PC-9 (cell line): ENCODE measurements around the gene POMGNT2. TPM values are rescaled to one million over a fixed set of nuclear protein-coding genes. Genes with fewer than 3 reads are reported as not detected.

Experiments used
- BruUV-seq: library from RNA; stranded (reverse); fragments of 400-500 nt; replicated peaks from 2 replicates; lab custom pipeline; 2021; lab: Mats Ljungman, UMichigan
- CTCF ChIA-PET: fragments of 300-600 bp; sonication (Branson Sonifier 250); formaldehyde crosslinking; loops from one replicate; lab custom pipeline; 2022; ENCODE audit warnings: antibody characterized with exemption; lab: Charles Lee
- POLR2A ChIA-PET: fragments of 300-600 bp; sonication (Branson Sonifier 250); formaldehyde crosslinking; loops from one replicate; lab custom pipeline; 2022; ENCODE audit warnings: antibody characterized with exemption; ENCODE audit not compliant: unreplicated experiment; lab: Charles Lee
- DNase-seq, 2 experiments: peaks; one replicate each; pipeline versions ENCODE4 v3.0.0 to v3.0.0-alpha.2; 2015 to 2022; ENCODE audit warnings: mixed read lengths in 1 of 2
- H2AFZ ChIP-seq: fragments of 200-600 bp; sonication (generic); 2 replicates; pipeline ENCODE4 v1.8.1; 2017; ENCODE audit warnings: antibody characterized with exemption
- H3F3A ChIP-seq: fragments of 200-600 bp; sonication (generic); 2 replicates; pipeline ENCODE4 v1.8.1; 2017; ENCODE audit warnings: antibody characterized with exemption, mild to moderate bottlenecking, low read depth; ENCODE audit not compliant: insufficient read depth
- H3K27ac ChIP-seq: fragments of 200-600 bp; sonication (generic); 2 replicates; pipeline ENCODE4 v1.6.1; 2016; ENCODE audit warnings: mixed run types
- H3K27me3 ChIP-seq: fragments of 200-600 bp; sonication (generic); 2 replicates; pipeline ENCODE4 v1.6.1; 2016; ENCODE audit warnings: low read depth, mixed run types; ENCODE audit not compliant: insufficient read depth
- H3K36me3 ChIP-seq: fragments of 200-600 bp; sonication (generic); 2 replicates; pipeline ENCODE4 v1.6.1; 2016; ENCODE audit warnings: low read depth, mixed run types
- H3K4me1 ChIP-seq: fragments of 200-600 bp; sonication (generic); replicated peaks from 2 replicates; pipeline ENCODE4 v1.6.1; 2016; ENCODE audit warnings: mixed run types; ENCODE audit not compliant: insufficient read depth
- H3K4me2 ChIP-seq: fragments of 200-600 bp; sonication (generic); 2 replicates; pipeline ENCODE4 v1.6.1; 2017; ENCODE audit warnings: mixed run types
- H3K4me3 ChIP-seq: fragments of 200-600 bp; sonication (generic); 2 replicates; pipeline ENCODE4 v1.6.1; 2016; ENCODE audit warnings: mixed run types
- H3K79me2 ChIP-seq: fragments of 200-600 bp; sonication (generic); 2 replicates; pipeline ENCODE4 v1.6.1; 2017; ENCODE audit warnings: low read depth, mixed run types
- H3K9me2 ChIP-seq: fragments of 200-600 bp; sonication (generic); 2 replicates; pipeline ENCODE4 v1.8.1; 2017; ENCODE audit warnings: mild to moderate bottlenecking; ENCODE audit not compliant: insufficient read depth
- H3K9me3 ChIP-seq: fragments of 200-600 bp; sonication (generic); 2 replicates; pipeline ENCODE4 v1.8.1; 2016; ENCODE audit warnings: low read depth; ENCODE audit not compliant: insufficient read depth
- H4K20me1 ChIP-seq: fragments of 200-600 bp; sonication (generic); 2 replicates; pipeline ENCODE4 v1.8.1; 2017; ENCODE audit not compliant: insufficient read depth
- CTCF ChIP-seq: fragments of 200-600 bp; sonication (generic); conservative IDR thresholded peaks from 2 replicates; pipeline ENCODE4 v1.6.1; 2017; ENCODE audit warnings: mixed run types, antibody characterized with exemption, mild to moderate bottlenecking, moderate library complexity
- EZH2 ChIP-seq: fragments of 200-600 bp; sonication (generic); IDR thresholded peaks from 2 replicates; pipeline ENCODE4 v1.8.0; 2017; ENCODE audit warnings: antibody characterized with exemption, low read depth
- intact Hi-C: fragments of 100-400 bp; cut with micrococcal nuclease; formaldehyde crosslinking; loops from one replicate; pipeline ENCODE4 v1.10.0; 2022; ENCODE audit not compliant: unreplicated experiment
- total RNA-seq: library from RNA; stranded (reverse); gene quantifications from 2 replicates; pipeline ENCODE4 v1.2.3, GENCODE V29; 2021

The POMGNT2 gene
- total RNA-seq, 1 experiment from 2014 or later, result 17.2 TPM

- Histone ChIP-seq H3K4me1 (no peaks in the 10 kb centered on the region), H3K36me3 (no peaks in the 10 kb centered on the region), H3K4me3 (no peak overlapping the region), H3K27ac (no peak overlapping the region), H3K9me3 (no peaks in the 10 kb centered on the region), H3K79me2 (no peaks in the 10 kb centered on the region), H2AFZ (no peak overlapping the region), H3K9me2 (no peaks in the 10 kb centered on the region), H4K20me1 (no peaks in the 10 kb centered on the region), H3K27me3 (no peaks in the 10 kb centered on the region), H3F3A (no peaks in the 10 kb centered on the region), H3K4me2 (no peak overlapping the region)
- ChIA-PET CTCF (no interaction called here), POLR2A (no interaction called here)
- DNase-seq, result no peak
- TF ChIP-seq CTCF, result no peak
- TF ChIP-seq EZH2, result no peak
- no TSS peak for BruUV-seq
- intact Hi-C loops, result no loop called here
Measured at GRCh38 chr3:43128464-43128863, 22.6 kb upstream of the POMGNT2 start.

GRCh38 chr3:43126536-43126935 is 20.7 kb upstream of the POMGNT2 start:
- no peaks in the 10 kb centered on the region for H3K79me2 ChIP-seq
- POLR2A ChIA-PET, result no interaction called here
- H3K9me3 ChIP-seq, result no peaks in the 10 kb centered on the region
- intact Hi-C loops, result no loop called here
- H3K4me2 ChIP-seq, result no peak overlapping the region
- H3K36me3 ChIP-seq, result no peaks in the 10 kb centered on the region
- H4K20me1 ChIP-seq, result no peaks in the 10 kb centered on the region
- H2AFZ ChIP-seq, result no peak overlapping the region
- H3F3A ChIP-seq, result no peaks in the 10 kb centered on the region
- H3K4me3 ChIP-seq, result no peak overlapping the region
- H3K9me2 ChIP-seq, result no peaks in the 10 kb centered on the region
- H3K27me3 ChIP-seq, result no peaks in the 10 kb centered on the region
- no TSS peak for BruUV-seq
- no peak for DNase-seq
- TF ChIP-seq EZH2 (no peak), CTCF (no peak)
- no peak overlapping the region for H3K27ac ChIP-seq
- CTCF ChIA-PET, result no interaction called here
- H3K4me1 ChIP-seq, result no peaks in the 10 kb centered on the region

- no peaks in the 10 kb centered on the region for H3K9me2 ChIP-seq
- no peaks in the 10 kb centered on the region for H3K36me3 ChIP-seq
- H3K79me2 ChIP-seq, result no peaks in the 10 kb centered on the region
- DNase-seq, result no peak
- no peaks in the 10 kb centered on the region for H3K4me1 ChIP-seq
- no peaks in the 10 kb centered on the region for H3K27me3 ChIP-seq
- BruUV-seq, result no TSS peak
- H3K4me3 ChIP-seq, result no peak overlapping the region
- intact Hi-C loops, result no loop called here
- no peaks in the 10 kb centered on the region for H3K9me3 ChIP-seq
- no peak overlapping the region for H3K4me2 ChIP-seq
- no peaks in the 10 kb centered on the region for H3F3A ChIP-seq
- H3K27ac ChIP-seq, result no peak overlapping the region
- ChIA-PET POLR2A (interaction anchor here (0.6 kb wide), 1 partner anchor 48 kb away, joined by 4 read pairs; no protein-coding TSS in a partner anchor), CTCF (no interaction called here)
- no peak overlapping the region for H2AFZ ChIP-seq
- no peak for TF ChIP-seq EZH2
- no peak for TF ChIP-seq CTCF
- no peaks in the 10 kb centered on the region for H4K20me1 ChIP-seq
Measured at GRCh38 chr3:43123895-43124294, 18.0 kb upstream of the POMGNT2 start.
